GM12891 (cell line): ENCODE data around the gene ADARB1.

Experiments used
- DNase-seq: peaks from one replicate; pipeline ENCODE4 v3.0.0; 2011; ENCODE audit warnings: low spot score; ENCODE audit not compliant: insufficient read length
- FAIRE-seq: peaks from 2 replicates; lab custom pipeline; 2011; peaks lifted over from hg19 to GRCh38; lab: Jason Lieb, UNC
- PAX5 ChIP-seq: IDR thresholded peaks from 2 replicates; pipeline ENCODE4 v1.6.1; 2011; ENCODE audit warnings: low read length, moderate library complexity, mild to moderate bottlenecking; ENCODE audit not compliant: insufficient read depth, severe bottlenecking
- POLR2A ChIP-seq: IDR thresholded peaks from 2 replicates; pipeline ENCODE4 v1.6.1; 2011; ENCODE audit warnings: low read depth, low read length, control low read depth
- POLR2AphosphoS5 ChIP-seq: IDR thresholded peaks from 2 replicates; pipeline ENCODE4 v1.6.1; 2011; ENCODE audit warnings: low read depth, low read length, control low read depth
- POU2F2 ChIP-seq: IDR thresholded peaks from 2 replicates; pipeline ENCODE4 v1.6.1; 2011; ENCODE audit warnings: low read depth, mild to moderate bottlenecking, control low read depth, low read length, moderate library complexity
- SPI1 ChIP-seq: IDR thresholded peaks from 2 replicates; pipeline ENCODE4 v1.6.1; 2011; ENCODE audit warnings: low read depth, low read length, control low read depth
- TAF1 ChIP-seq: IDR thresholded peaks from 2 replicates; pipeline ENCODE4 v1.6.1; 2011; ENCODE audit warnings: low read depth, low read length, control low read depth

The ADARB1 gene

GRCh38 chr21:45048026-45048698 is 26.2 kb upstream of the ADARB1 start:
- FAIRE-seq (no peak), DNase-seq (no peak)
- TF ChIP-seq TAF1 (no peak), SPI1 (no peak), PAX5 (no peak), POLR2AphosphoS5 (no peak), POLR2A (no peak), POU2F2 (no peak)

- no peak for TF ChIP-seq PAX5
- no peak for TF ChIP-seq POU2F2
- no peak for TF ChIP-seq POLR2A
- TF ChIP-seq TAF1: no peak
- TF ChIP-seq SPI1: no peak
- no peak for TF ChIP-seq POLR2AphosphoS5
- FAIRE-seq (no peak), DNase-seq (no peak)
These were observed 25.4 kb upstream of the ADARB1 start for GRCh38 chr21:45048968-45049367.

DNA sequence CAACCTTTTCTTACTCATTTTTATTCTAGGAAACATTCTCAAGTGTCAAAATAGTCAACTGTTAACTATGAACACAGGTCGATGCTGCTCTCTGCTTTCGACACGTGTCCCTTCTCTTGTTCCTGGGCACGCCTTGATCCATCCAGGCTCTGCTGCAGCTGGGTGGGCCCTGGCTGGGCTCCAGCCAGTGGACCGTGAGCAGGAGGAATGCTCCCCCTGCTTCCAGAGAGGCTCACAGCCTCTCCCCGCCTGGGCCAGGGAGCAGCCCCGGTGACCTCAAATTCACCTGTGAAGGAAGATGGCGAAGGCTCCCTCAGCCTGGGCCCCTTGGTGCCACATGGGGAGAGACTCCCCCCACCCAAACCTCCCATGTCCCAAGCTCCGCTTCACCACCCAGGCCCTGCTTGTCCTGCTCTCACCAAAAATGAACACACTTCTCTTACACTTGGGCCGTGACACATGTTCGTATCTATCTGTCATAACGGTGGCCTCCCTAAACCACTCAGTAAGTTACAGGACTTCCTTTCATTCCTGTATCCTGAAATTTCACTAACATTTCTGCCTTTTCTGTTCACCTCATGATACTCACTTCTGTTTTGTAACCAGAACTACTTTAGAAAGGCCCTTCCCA is 24.6 kb upstream of the ADARB1 start:
- FAIRE-seq (no peak), DNase-seq (no peak)
- no peak for TF ChIP-seq POU2F2
- no peak for TF ChIP-seq POLR2AphosphoS5
- no peak for TF ChIP-seq TAF1
- TF ChIP-seq SPI1: no peak
- TF ChIP-seq POLR2A: no peak
- no peak for TF ChIP-seq PAX5

GRCh38 chr21:45050345-45050796 is 24.0 kb upstream of the ADARB1 start:
- DNase-seq (no peak), FAIRE-seq (no peak)
- TF ChIP-seq POLR2AphosphoS5 (no peak), TAF1 (no peak), POLR2A (no peak), POU2F2 (no peak), SPI1 (no peak), PAX5 (no peak)

DNA sequence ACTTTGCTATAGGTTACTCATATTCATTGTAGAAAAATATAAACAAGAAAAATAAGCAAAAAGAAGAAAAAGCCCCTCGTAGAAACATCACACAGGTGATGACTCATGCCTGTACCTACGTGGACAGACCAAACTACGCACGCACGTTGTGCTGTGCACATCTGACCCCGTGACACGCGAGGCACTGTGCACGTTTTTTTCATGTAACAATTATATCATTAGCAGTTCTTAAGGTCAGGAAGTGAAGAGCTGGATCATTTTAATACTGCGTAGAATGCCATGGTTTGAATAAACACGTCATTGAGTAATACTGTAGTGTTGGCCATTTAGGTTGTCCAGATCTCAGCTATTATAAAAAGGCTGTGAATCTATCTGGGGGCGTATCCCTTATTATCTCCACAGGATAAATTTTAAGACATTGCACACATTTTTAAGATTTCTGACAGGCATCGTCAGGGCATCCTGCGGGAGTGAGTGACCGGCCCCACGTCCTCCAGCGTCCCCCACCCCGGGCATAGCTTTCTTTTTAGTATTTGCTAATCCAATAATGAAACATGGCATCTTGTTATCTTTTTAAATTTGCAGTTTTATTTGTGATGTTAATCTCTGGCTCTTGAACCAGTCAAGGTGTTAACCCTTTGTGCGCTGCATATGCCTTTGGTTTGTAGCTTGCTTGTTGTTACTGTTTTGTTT is 23.4 kb upstream of the ADARB1 start:
- TF ChIP-seq POLR2A (no peak), TAF1 (no peak), PAX5 (no peak), POU2F2 (no peak), SPI1 (no peak)
- no peak for FAIRE-seq
- no peak for DNase-seq

- no peak for TF ChIP-seq POU2F2
- TF ChIP-seq SPI1: no peak
- no peak for TF ChIP-seq PAX5
- TF ChIP-seq TAF1: no peak
- TF ChIP-seq POLR2A: no peak
- no peak for TF ChIP-seq POLR2AphosphoS5
- FAIRE-seq (no peak), DNase-seq (no peak)
These were observed 22.6 kb upstream of the ADARB1 start for GRCh38 chr21:45051580-45052434.

DNA sequence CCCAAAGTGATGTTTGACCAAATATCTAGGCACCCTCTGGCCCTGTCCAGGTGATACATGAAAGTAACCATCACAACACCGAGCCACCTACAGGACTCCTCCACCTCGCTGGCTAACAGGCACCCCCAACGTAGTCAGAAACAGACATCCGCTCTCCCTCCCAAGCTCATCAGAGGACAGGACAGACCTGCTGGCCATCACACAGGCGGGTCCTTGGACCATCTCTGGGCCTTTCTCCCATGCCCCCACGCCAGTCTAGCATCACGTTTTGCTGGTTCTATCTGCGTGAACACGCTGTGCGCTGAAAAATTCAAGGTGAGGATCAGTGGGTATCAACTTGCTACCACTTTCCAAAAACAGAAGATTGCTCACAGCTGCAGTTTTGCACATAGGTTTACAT is 21.4 kb upstream of the ADARB1 start:
- TF ChIP-seq SPI1: no peak
- TF ChIP-seq POLR2A: no peak
- TF ChIP-seq TAF1: no peak
- TF ChIP-seq POU2F2: no peak
- no peak for TF ChIP-seq PAX5
- no peak for TF ChIP-seq POLR2AphosphoS5
- no peak for FAIRE-seq
- DNase-seq: no peak

DNA sequence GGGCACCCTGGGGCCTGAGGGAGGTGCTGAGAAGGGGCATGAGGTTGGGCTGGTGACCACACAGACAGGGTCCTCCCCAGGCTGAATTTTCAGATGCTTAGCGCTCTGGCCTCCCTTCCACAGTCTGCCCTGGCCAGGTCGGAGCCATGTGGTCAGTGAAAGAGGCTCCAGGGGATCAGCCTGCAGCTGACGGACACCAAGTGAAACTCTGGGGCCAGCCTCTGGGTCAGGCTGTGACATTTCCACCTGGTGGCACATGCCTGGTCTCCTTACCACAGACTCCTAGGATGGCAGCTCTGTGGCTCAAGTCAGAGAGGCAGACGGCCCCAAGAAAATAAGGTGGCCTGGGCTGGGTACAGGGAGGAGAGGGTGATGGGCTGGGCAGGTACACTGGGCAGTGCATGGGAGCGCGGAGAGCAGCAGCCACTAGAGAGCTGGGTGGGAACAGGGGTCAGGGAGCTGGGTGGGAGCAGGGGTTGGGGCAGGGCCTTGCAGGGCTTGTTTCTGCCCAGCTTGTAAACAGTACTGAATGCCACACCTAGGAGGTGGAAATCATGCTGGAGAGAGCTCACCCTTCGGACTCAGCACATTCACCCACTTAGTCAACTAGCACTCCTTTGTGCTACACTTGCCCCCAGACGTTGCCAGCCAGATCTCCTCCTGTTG is 20.7 kb upstream of the ADARB1 start:
- FAIRE-seq: no peak
- TF ChIP-seq POLR2AphosphoS5: no peak
- TF ChIP-seq SPI1: no peak
- TF ChIP-seq POU2F2: no peak
- TF ChIP-seq PAX5: no peak
- no peak for DNase-seq
